IMR-90 (cell line): ENCODE results near the gene LYRM9. TPM values are rescaled to one million over a fixed set of nuclear protein-coding genes. Genes with fewer than 3 reads are reported as not detected.

Source experiments
- ATAC-seq: fragments of 200-7000 bp; cut with Tn5 transposase; 2 replicates; pipeline ENCODE4 v1.9.1; 2020; ENCODE audit warnings: low read depth, mild to moderate bottlenecking, moderate library complexity
- BruUV-seq: library from RNA; stranded (reverse); fragments of 400-500 nt; replicated peaks from 2 replicates; lab custom pipeline; 2021; lab: Mats Ljungman, UMichigan
- CTCF ChIA-PET: fragments of 300-600 bp; formaldehyde crosslinking; extraction: SDS; loops from one replicate; lab custom pipeline; 2021; ENCODE audit warnings: antibody characterized with exemption; lab: Yijun Ruan, JAX
- POLR2A ChIA-PET: fragments of 300-600 bp; sonication (Branson Sonifier 250); formaldehyde crosslinking; loops from one replicate; lab custom pipeline; 2022; ENCODE audit warnings: antibody characterized with exemption; ENCODE audit not compliant: unreplicated experiment; lab: Charles Lee
- DNase-seq: peaks from one replicate; pipeline ENCODE4 v3.0.0; 2013
- H2AFZ ChIP-seq: replicated peaks from 2 replicates; pipeline ENCODE3; 2013; ENCODE audit warnings: low read length, mild to moderate bottlenecking; ENCODE audit not compliant: poor library complexity
- H2AK5ac ChIP-seq: 2 replicates; pipeline ENCODE4 v1.6.1; 2013; ENCODE audit warnings: low read depth, low read length, inconsistent platforms
- H2AK9ac ChIP-seq: replicated peaks from 2 replicates; pipeline ENCODE3; 2013; ENCODE audit warnings: mild to moderate bottlenecking, low read depth, low read length, moderate library complexity; ENCODE audit not compliant: poor library complexity
- H2BK120ac ChIP-seq: 2 replicates; pipeline ENCODE4 v1.6.1; 2013; ENCODE audit warnings: low read depth, low read length, inconsistent platforms
- H2BK15ac ChIP-seq: 3 replicates; pipeline ENCODE4 v1.6.1; 2013; ENCODE audit warnings: low read depth, low read length, inconsistent platforms
- H2BK20ac ChIP-seq: 2 replicates; pipeline ENCODE4 v1.6.1; 2013; ENCODE audit warnings: low read depth, mild to moderate bottlenecking, inconsistent platforms, low read length, moderate library complexity
- H2BK5ac ChIP-seq: 2 replicates; pipeline ENCODE4 v1.6.1; 2013; ENCODE audit warnings: mild to moderate bottlenecking, low read depth, low read length, inconsistent platforms; ENCODE audit not compliant: poor library complexity, severe bottlenecking
- H3K14ac ChIP-seq: replicated peaks from 2 replicates; pipeline ENCODE4 v1.6.1; 2013; ENCODE audit warnings: low read depth, low read length, inconsistent platforms
- H3K18ac ChIP-seq: 2 replicates; pipeline ENCODE4 v1.6.1; 2013; ENCODE audit warnings: low read depth, low read length, control low read depth
- H3K23ac ChIP-seq: 2 replicates; pipeline ENCODE4 v1.6.1; 2013; ENCODE audit warnings: low read depth, low read length, inconsistent platforms
- H3K27ac ChIP-seq: 2 replicates; pipeline ENCODE4 v1.5.1; 2013; ENCODE audit warnings: mild to moderate bottlenecking, control low read depth, low read length; ENCODE audit not compliant: insufficient read depth
- H3K27me3 ChIP-seq: 2 replicates; pipeline ENCODE4 v1.6.1; 2013; ENCODE audit warnings: low read length; ENCODE audit not compliant: control insufficient read depth, insufficient read depth
- H3K36me3 ChIP-seq: 2 replicates; pipeline ENCODE4 v1.6.1; 2013; ENCODE audit warnings: low read length, mixed read lengths; ENCODE audit not compliant: control insufficient read depth, insufficient read depth
- H3K4ac ChIP-seq: 2 replicates; pipeline ENCODE4 v1.6.1; 2013; ENCODE audit warnings: low read depth, low read length, inconsistent platforms
- H3K4me1 ChIP-seq: 2 replicates; pipeline ENCODE4 v1.6.1; 2013; ENCODE audit warnings: low read length, mixed read lengths; ENCODE audit not compliant: control insufficient read depth, insufficient read depth
- H3K4me2 ChIP-seq: 2 replicates; pipeline ENCODE4 v1.6.1; 2013; ENCODE audit warnings: low read depth, mild to moderate bottlenecking, control low read depth, low read length, moderate library complexity
- H3K4me3 ChIP-seq: 2 replicates; pipeline ENCODE4 v1.5.1; 2013; ENCODE audit warnings: low read depth, mild to moderate bottlenecking, control low read depth, low read length, moderate library complexity; ENCODE audit not compliant: insufficient read depth
- H3K56ac ChIP-seq: 2 replicates; pipeline ENCODE4 v1.6.1; 2013; ENCODE audit warnings: low read length, inconsistent platforms; ENCODE audit not compliant: insufficient read depth; ENCODE audit errors: extremely low read depth
- H3K79me1 ChIP-seq, 2 experiments: 2 replicates each; pipeline ENCODE4 v1.6.1; 2013; ENCODE audit warnings: low read length in 2 of 2, inconsistent platforms in 1 of 2, low read depth in 1 of 2
- H3K9ac ChIP-seq: 2 replicates; pipeline ENCODE4 v1.6.1; 2013; ENCODE audit warnings: low read depth, low read length, control low read depth
- H3K9me1 ChIP-seq: 2 replicates; pipeline ENCODE4 v1.6.1; 2013; ENCODE audit warnings: low read length, inconsistent platforms; ENCODE audit not compliant: insufficient read depth
- H3K9me3 ChIP-seq: 2 replicates; pipeline ENCODE4 v1.6.1; 2013; ENCODE audit warnings: low read length; ENCODE audit not compliant: control insufficient read depth, insufficient read depth
- H4K20me1 ChIP-seq: 2 replicates; pipeline ENCODE4 v1.6.1; 2013; ENCODE audit warnings: low read length, inconsistent platforms; ENCODE audit not compliant: insufficient read depth
- H4K5ac ChIP-seq: 2 replicates; pipeline ENCODE4 v1.6.1; 2013; ENCODE audit warnings: mild to moderate bottlenecking, low read depth, low read length, control low read depth
- H4K8ac ChIP-seq, 2 experiments: 2 replicates each; pipeline ENCODE4 v1.6.1; 2013; ENCODE audit warnings: low read depth in 2 of 2, low read length in 2 of 2, control low read depth in 1 of 2, inconsistent platforms in 1 of 2
- H4K91ac ChIP-seq: 2 replicates; pipeline ENCODE4 v1.6.1; 2013; ENCODE audit warnings: low read depth, low read length, inconsistent platforms; ENCODE audit not compliant: insufficient read depth
- BHLHE40 ChIP-seq: fragments of 150-350 bp; IDR thresholded peaks from 2 replicates; pipeline ENCODE4 v1.6.1; 2016; ENCODE audit warnings: mild to moderate bottlenecking, low read depth, low read length
- CEBPB ChIP-seq: IDR thresholded peaks from 2 replicates; pipeline ENCODE4 v1.6.1; 2012; ENCODE audit warnings: low read depth, low read length, improper control_type of control experiment
- CHD1 ChIP-seq: IDR thresholded peaks from 2 replicates; pipeline ENCODE4 v1.6.1; 2012; ENCODE audit warnings: low read depth, low read length, improper control_type of control experiment
- ELK1 ChIP-seq: fragments of 150-350 bp; IDR thresholded peaks from 2 replicates; pipeline ENCODE4 v1.6.1; 2016; ENCODE audit warnings: low read depth, mild to moderate bottlenecking, low read length, moderate library complexity, borderline replicate concordance
- MXI1 ChIP-seq: IDR thresholded peaks from 2 replicates; pipeline ENCODE4 v1.6.1; 2012; ENCODE audit warnings: low read depth, mild to moderate bottlenecking, low read length, moderate library complexity, borderline replicate concordance
- NFE2L2 ChIP-seq: fragments of 150-350 bp; IDR thresholded peaks from 2 replicates; pipeline ENCODE4 v1.6.1; 2016; ENCODE audit warnings: low read depth, mild to moderate bottlenecking, low read length
- POLR2A ChIP-seq: IDR thresholded peaks from 2 replicates; pipeline ENCODE4 v1.6.1; 2012; ENCODE audit warnings: mild to moderate bottlenecking, low read depth, low read length
- RAD21 ChIP-seq: IDR thresholded peaks from 2 replicates; pipeline ENCODE4 v1.6.1; 2012; ENCODE audit warnings: low read length, improper control_type of control experiment
- RCOR1 ChIP-seq: IDR thresholded peaks from 2 replicates; pipeline ENCODE4 v1.6.1; 2012; ENCODE audit warnings: mild to moderate bottlenecking, low read length, improper control_type of control experiment; ENCODE audit not compliant: insufficient replicate concordance
- RFX5 ChIP-seq: IDR thresholded peaks from 2 replicates; pipeline ENCODE4 v1.8.0; 2012; ENCODE audit warnings: low read depth, mild to moderate bottlenecking, low read length, moderate library complexity
- SMC3 ChIP-seq: fragments of 150-350 bp; IDR thresholded peaks from 2 replicates; pipeline ENCODE4 v1.6.1; 2016; ENCODE audit warnings: low read depth, mild to moderate bottlenecking, antibody characterized with exemption, low read length, moderate library complexity
- WGBS, 2 experiments: methylation state at CpG; one replicate each; pipeline versions ENCODE4 v1.1.5 to v1.1.7; 2013; ENCODE audit warnings: missing lambda C conversion rate in 2 of 2; ENCODE audit not compliant: insufficient read length in 1 of 2; ENCODE audit errors: extremely low coverage in 2 of 2; 5-methylcytosine and 5-hydroxymethylcytosine counted together
- dilution Hi-C: fragments of 300-500 bp; cut with HindIII; formaldehyde crosslinking; loops from one replicate; pipeline ENCODE4 v1.14.3; 2018; ENCODE audit warnings: low sequenced_read_pairs; ENCODE audit not compliant: unreplicated experiment
- in situ Hi-C: fragments of 300-500 bp; cut with MboI; formaldehyde crosslinking; loops from 3 replicates; pipeline ENCODE4 v1.14.3; 2019; ENCODE audit warnings: low sequenced_read_pairs, inconsistent platforms, mixed read lengths
- intact Hi-C: fragments of 100-400 bp; cut with micrococcal nuclease; formaldehyde crosslinking; loops from 2 replicates; pipeline ENCODE4 v1.10.0; 2022
- polyA plus RNA-seq, 3 experiments: library from polyadenylated mRNA; depleted of rRNA; stranded (reverse); fragments of >200 nt; gene quantifications; 2 replicates each; pipeline ENCODE4 v1.2.3, GENCODE V29; 2012; ENCODE audit warnings: low replicate concordance in 1 of 3
- total RNA-seq: library from RNA; depleted of rRNA; stranded (reverse); fragments of >200 nt; gene quantifications from 2 replicates; pipeline ENCODE4 v1.2.3, GENCODE V29; 2012
- TF ChIP-seq, protein P1 (sequence below): conservative IDR thresholded peaks from 2 replicates; pipeline ENCODE4 v1.5.1; 2012; ENCODE audit warnings: mild to moderate bottlenecking, low read depth, low read length, improper control_type of control experiment

LYRM9 gene
- total and polyA plus RNA-seq, 2 of the 4 experiments (the other 2 are of a cell fraction) = 3.2 to 4.8 TPM

GRCh38 chr17:27840688-27841087, 52.5 kb downstream of the LYRM9 start:
- DNase-seq (no peak), ATAC-seq (no peak)
- WGBS, 2 experiments = no CpG with 5 or more reads among the region's 1 CpG
- no peak overlapping the region for H2AK5ac ChIP-seq
- H3K4me3 ChIP-seq = no peak overlapping the region
- no peak overlapping the region for H4K91ac ChIP-seq
- no peak overlapping the region for H3K4ac ChIP-seq
- in situ Hi-C loops (no loop called here), dilution Hi-C loops (no loop called here), intact Hi-C loops (no loop called here)
- no peak overlapping the region for H3K27ac ChIP-seq
- H3K4me1 ChIP-seq = no peaks in the 10 kb centered on the region
- H3K56ac ChIP-seq = no peak overlapping the region
- H4K5ac ChIP-seq = no peak overlapping the region
- no peak overlapping the region for H3K14ac ChIP-seq
- no peak overlapping the region for H3K4me2 ChIP-seq
- POLR2A ChIA-PET = no interaction called here
- BruUV-seq = no TSS peak
- no peaks in the 10 kb centered on the region for H3K9me1 ChIP-seq
- no peaks in the 10 kb centered on the region for H4K20me1 ChIP-seq
- H2AFZ ChIP-seq = no peak overlapping the region
- no peaks in the 10 kb centered on the region for H3K9me3 ChIP-seq
- H3K27me3 ChIP-seq = peaks cover 3% of the 10 kb centered on the region
- TF ChIP-seq NFE2L2 (no peak), RCOR1 (no peak), MXI1 (no peak), RAD21 (no peak), BHLHE40 (no peak), ELK1 (no peak), CHD1 (no peak), RFX5 (no peak), SMC3 (no peak), CEBPB (no peak), POLR2A (no peak)
- TF ChIP-seq, protein P1, sequence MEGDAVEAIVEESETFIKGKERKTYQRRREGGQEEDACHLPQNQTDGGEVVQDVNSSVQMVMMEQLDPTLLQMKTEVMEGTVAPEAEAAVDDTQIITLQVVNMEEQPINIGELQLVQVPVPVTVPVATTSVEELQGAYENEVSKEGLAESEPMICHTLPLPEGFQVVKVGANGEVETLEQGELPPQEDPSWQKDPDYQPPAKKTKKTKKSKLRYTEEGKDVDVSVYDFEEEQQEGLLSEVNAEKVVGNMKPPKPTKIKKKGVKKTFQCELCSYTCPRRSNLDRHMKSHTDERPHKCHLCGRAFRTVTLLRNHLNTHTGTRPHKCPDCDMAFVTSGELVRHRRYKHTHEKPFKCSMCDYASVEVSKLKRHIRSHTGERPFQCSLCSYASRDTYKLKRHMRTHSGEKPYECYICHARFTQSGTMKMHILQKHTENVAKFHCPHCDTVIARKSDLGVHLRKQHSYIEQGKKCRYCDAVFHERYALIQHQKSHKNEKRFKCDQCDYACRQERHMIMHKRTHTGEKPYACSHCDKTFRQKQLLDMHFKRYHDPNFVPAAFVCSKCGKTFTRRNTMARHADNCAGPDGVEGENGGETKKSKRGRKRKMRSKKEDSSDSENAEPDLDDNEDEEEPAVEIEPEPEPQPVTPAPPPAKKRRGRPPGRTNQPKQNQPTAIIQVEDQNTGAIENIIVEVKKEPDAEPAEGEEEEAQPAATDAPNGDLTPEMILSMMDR = no peak
- H3K79me1 ChIP-seq = no peaks in the 10 kb centered on the region
- no peaks in the 10 kb centered on the region for H3K36me3 ChIP-seq
- no peak overlapping the region for H3K9ac ChIP-seq
- H2BK120ac ChIP-seq = no peak overlapping the region
- no peak overlapping the region for H2BK5ac ChIP-seq
- no peak overlapping the region for H4K8ac ChIP-seq
- H2AK9ac ChIP-seq = no peak overlapping the region
- no peak overlapping the region for H3K18ac ChIP-seq
- H2BK20ac ChIP-seq = no peak overlapping the region
- no peak overlapping the region for H3K23ac ChIP-seq
- no peak overlapping the region for H2BK15ac ChIP-seq
- CTCF ChIA-PET = no interaction called here
